Lower leg skin (tissue), 3 donors: ENCODE measurements around the gene NKD1.

ENCODE experiments used
- POLR2A ChIP-seq, 2 donors: fragments of 450-650 bp; IDR thresholded peaks; one replicate each; pipeline ENCODE4 v1.6.1; 2016 to 2017; ENCODE audit warnings: antibody characterized with exemption in 2 of 2, mild to moderate bottlenecking in 1 of 2, moderate library complexity in 1 of 2
- TF ChIP-seq, protein P1 (sequence below), 3 donors: fragments of 450-650 bp; IDR thresholded peaks; one replicate each; pipeline ENCODE4 v1.5.1; 2016; ENCODE audit warnings: antibody characterized with exemption in 3 of 3, mild to moderate bottlenecking in 3 of 3, moderate library complexity in 2 of 3

DNA sequence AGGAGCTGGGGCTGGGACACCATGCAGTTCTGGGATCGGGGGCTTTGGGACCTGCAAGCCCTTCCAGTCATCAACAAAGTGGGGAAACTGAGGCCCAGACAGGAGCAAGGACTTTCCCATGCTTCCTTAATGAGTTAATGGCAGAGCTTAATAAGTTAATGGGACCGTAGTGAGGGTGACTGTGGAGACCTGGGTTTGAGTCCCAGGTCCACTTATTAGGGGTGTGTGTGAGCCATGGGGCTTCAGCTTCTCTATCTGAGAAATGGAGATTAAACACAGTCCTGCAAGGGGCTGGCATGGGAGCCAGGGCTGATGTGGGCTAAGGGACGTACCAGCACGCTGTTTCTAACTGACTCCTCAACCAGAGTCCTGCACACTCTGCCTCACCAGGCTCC lies 41.7 kb upstream of the NKD1 start:
- TF ChIP-seq, protein P1, sequence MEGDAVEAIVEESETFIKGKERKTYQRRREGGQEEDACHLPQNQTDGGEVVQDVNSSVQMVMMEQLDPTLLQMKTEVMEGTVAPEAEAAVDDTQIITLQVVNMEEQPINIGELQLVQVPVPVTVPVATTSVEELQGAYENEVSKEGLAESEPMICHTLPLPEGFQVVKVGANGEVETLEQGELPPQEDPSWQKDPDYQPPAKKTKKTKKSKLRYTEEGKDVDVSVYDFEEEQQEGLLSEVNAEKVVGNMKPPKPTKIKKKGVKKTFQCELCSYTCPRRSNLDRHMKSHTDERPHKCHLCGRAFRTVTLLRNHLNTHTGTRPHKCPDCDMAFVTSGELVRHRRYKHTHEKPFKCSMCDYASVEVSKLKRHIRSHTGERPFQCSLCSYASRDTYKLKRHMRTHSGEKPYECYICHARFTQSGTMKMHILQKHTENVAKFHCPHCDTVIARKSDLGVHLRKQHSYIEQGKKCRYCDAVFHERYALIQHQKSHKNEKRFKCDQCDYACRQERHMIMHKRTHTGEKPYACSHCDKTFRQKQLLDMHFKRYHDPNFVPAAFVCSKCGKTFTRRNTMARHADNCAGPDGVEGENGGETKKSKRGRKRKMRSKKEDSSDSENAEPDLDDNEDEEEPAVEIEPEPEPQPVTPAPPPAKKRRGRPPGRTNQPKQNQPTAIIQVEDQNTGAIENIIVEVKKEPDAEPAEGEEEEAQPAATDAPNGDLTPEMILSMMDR (IDR thresholded peaks at IDR 0.05) = no peak
- no peak for TF ChIP-seq POLR2A (IDR thresholded peaks at IDR 0.05)
